OCI-LY1 (cell line): ENCODE data around the gene HNRNPL.

ENCODE experiments used
- CTCF ChIP-seq: fragments of 200-600 bp; sonication (generic), shearing (Covaris generic); IDR thresholded peaks from 2 replicates; pipeline ENCODE4 v1.5.1; 2017; ENCODE audit warnings: mild to moderate bottlenecking, antibody characterized with exemption, low read length, moderate library complexity, mixed read lengths
- EZH2 ChIP-seq: fragments of 200-600 bp; sonication (generic), shearing (Covaris generic); IDR thresholded peaks from 2 replicates; pipeline ENCODE4 v1.8.0; 2017; ENCODE audit warnings: borderline replicate concordance, mixed run types, mild to moderate bottlenecking, antibody characterized with exemption, low read length, moderate library complexity, mixed read lengths

- no peak for TF ChIP-seq CTCF
- no peak for TF ChIP-seq EZH2
Measured at GRCh38 chr19:38809592-38810252, 40.1 kb downstream of the HNRNPL start.
